Measurements from ENCODE around the gene TMEM54.

GRCh38 chr1:32886828-32887414 is 14.3 kb downstream of the TMEM54 start:
- TF ChIP-seq CTCF (IDR thresholded peaks at IDR 0.05; ENCODE audit: poor library complexity) (no peak), EZH2 (IDR thresholded peaks at IDR 0.05; ENCODE audit: borderline replicate concordance) (no peak)
